Activated CD4-positive, CD25-positive, alpha-beta regulatory T cell (primary cell): ENCODE results near the gene LMAN1L.
A peak's percentile ranks its signal among the peaks of the same experiment; 100 is the strongest.

Source experiments
- DNase-seq, 4 experiments: peaks; one replicate each; lab custom pipeline; 2025; lab: John Stamatoyannopoulos, UW

Gene LMAN1L

GRCh38 chr15:74812533-74812932 lies at the start of gene LMAN1L:
Gene LMAN1L, plus strand, starts transcription at chr15:74812835. Its CDS starts 20 bp downstream, at chr15:74812855.
- no peak for DNase-seq

DNA sequence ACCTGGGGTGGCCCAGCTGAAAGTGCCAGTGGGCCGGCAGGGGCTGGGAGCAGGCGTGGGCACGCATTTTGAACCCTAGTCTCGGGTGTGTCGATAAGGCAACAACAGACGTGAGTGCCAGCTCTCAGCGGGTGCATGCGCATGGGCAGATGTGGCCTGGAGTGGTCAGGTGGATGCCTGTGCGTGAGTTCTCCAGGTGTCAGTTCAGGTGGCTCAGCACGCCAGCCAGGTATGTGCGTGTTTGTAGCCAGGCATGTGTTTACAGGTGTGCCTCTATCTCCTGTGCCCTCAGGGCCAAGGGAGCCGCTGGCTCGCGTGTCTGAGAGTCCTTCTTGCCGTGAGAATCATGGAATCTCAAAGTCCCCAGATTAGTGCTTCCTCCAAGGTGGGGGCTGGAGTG lies 49.2 kb upstream of the LMAN1L start:
- no peak for DNase-seq

DNA sequence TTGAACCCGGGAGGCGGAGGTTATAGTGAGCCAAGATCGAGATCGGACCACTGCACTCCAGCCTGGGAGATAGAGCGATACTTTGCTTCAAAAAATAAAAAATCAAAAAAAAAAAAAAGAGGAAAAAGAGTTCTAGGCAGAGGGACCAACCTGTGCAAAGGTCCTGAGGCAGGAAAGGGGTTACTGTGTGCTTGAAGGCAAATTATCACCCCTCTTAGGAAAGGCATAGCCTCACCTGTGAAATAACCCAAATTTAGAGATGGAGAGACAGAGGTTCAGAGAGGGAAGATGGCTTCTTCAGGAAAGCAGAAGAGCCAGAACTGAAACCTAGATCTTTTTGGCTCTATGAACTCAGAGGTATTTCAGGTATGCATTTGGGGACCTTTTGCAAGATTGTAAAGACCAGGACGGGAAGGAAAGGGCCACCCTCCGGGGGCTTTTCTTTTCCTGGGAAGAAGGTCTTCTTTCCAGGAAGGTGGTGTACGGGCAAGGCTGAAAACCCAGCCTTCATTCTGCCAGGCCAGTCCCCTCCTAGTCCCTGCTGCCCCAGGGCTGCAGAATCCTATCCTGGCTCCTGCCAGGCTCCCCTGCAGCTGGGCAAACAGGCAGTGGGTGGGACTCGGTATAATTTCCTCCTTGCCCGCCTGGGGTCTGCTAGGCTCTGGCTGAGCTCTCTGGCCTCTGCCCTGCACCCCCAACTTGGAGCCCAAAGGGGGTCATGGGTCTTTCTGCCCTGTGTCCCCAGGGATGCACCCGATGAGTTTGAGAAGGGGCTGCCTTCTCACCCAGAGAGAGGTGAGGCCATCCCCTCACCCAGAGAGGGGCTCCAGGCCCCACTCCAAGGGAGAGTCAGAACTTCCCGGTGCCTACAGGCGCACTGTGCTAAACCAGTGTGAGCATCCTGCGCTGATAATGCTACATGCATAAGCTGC lies 45.2 kb upstream of the LMAN1L start:
- no peak for DNase-seq

- no peak for DNase-seq
Observed at GRCh38 chr15:74768099-74768770, 44.4 kb upstream of the LMAN1L start.

- peak; percentile 41 to 52 (median 46) for DNase-seq
Observed at GRCh38 chr15:74768771-74769342, 43.8 kb upstream of the LMAN1L start.

DNA sequence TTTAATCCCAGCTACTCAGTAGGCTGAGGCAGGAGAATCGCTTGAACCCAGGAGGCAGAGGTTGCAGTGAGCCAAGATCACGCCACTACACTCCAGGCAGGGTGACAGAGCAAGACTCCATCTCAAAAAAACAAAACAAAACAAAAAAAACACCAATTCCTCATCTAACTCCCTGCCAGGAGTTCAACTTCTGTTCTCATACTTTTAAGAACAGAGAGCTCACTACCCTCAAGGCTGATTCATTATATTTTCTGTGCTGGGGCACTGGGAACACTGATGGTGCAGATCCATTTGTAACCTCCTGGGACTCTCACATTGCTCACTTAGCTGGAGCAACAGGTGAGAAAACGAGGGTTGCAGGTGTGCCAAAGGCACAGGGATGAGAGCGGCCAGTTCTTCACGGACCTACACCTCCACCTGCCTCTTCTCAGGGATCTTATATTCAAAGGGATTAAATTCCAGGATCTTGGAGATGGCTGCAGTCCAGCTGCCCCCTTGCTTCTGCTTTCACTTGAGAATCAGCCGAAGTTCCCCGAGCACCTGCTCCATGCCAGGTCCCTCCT lies 43.1 kb upstream of the LMAN1L start:
- no peak for DNase-seq

DNA sequence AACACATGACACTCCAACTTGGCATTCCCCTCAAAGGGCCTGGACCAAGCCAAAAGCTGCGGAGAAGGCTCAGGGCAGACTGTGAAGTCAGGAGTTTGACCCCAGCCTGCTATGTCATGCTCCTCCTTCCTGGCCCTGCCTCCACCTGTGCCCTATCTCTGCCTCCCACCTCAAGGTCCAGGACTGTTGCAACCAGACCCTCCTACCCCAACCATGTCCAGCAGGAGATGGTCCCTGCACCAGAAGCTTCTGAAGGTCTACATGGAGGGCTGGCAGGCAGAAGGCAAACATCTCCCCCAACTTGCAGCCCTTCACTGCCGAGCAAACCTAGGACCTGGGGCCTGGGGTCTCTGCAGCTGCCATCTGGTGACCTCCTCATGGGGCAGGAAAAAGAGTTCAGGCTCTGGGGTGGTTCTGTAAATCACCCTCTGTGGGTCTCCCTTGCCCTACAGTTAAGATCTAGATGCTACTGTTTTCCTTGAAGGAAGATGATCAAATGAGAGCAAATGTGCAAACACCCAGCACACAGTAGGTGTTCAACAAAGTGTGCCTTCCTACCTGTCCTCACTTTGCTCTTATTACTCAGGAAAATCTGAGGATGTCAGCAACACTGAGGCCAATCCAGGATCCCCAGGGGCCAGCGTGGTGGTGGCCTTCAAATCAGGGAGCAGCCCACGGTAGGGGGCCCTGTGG lies 42.3 kb upstream of the LMAN1L start:
- no peak for DNase-seq

DNA sequence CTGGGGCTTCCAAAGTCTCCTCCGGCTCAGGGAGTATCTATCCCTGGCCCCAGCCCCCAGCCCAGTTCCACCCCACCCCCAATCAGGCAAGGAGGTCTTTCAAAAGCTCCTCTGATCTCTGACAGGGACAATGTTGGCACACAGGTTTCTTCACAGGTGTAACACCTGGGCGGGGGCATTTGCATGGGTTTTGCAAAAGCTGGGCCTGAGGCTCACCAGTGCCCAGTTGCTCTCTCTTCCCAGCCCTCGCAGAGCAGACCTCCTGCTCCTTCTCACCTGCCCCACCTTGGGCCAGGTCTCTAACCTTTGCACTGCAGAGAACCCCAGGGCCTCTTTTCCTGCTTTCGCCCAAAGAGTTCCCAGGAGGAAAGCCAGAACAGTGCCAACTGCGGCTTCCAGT lies 39.3 kb upstream of the LMAN1L start:
- no peak for DNase-seq

GRCh38 chr15:74773731-74774252 lies 38.8 kb upstream of the LMAN1L start:
- no peak for DNase-seq

- no peak for DNase-seq
Observed at GRCh38 chr15:74775132-74775562, 37.5 kb upstream of the LMAN1L start.

DNA sequence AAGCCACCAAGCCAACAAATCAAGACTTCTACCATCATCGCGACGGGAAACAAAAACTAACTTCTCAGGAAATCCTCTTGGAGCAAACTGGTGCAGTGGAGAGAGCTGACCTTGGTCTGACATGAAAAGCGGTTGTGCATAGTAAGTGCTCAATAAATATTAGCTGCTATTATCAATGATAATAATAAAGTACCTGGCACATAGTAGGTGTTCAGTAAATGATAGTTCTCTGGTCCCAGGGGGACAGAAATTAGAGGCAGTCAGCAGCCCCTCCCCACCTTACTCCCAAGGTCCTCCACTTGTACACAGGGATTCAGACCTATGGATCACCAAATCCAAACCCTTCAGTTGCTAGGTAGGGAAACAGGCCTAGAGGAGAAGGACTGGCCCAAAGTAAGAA lies 36.7 kb upstream of the LMAN1L start:
- no peak for DNase-seq

GRCh38 chr15:74776821-74777768 lies 35.5 kb upstream of the LMAN1L start:
- peak in 2 of 4 experiments; percentile 38 to 42 for DNase-seq

- DNase-seq: no peak
Observed at GRCh38 chr15:74777769-74778598, 34.7 kb upstream of the LMAN1L start.

GRCh38 chr15:74778599-74778970 lies 34.0 kb upstream of the LMAN1L start:
- DNase-seq: no peak

DNA sequence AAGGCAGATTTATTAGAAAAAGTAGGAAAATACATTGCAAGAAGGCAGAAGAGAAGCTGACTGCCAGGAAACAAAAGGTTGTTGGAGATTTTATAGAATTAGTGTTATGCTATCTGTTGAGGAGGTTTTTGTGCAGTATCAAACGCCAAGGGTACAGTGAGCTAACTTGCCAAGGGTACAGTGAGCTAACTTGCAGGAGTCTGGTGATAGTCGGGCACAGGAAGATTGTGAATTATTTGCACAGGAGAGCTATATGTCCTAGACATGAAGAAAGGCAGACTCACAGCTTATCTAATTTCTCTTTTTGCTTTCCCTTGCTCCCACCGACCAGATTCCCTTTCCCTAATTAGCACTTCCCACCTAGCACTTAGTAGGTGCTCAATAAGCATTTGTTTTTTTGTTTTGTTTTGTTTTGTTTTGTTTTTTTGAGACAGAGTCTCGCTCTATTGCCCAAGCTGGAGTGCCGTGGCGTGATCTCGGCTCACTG lies 33.4 kb upstream of the LMAN1L start:
- no peak for DNase-seq

- DNase-seq: no peak
Observed at GRCh38 chr15:74780523-74781430, 31.9 kb upstream of the LMAN1L start.

GRCh38 chr15:74781431-74782258 lies 31.0 kb upstream of the LMAN1L start, which contains the start of gene CSK:
Gene CSK, plus strand, starts transcription at chr15:74782080. Its CDS starts 16,218 bp downstream, at chr15:74798298.
- DNase-seq: peak; percentile 45 to 77 (median 64)
